GM12874 (cell line): ENCODE data around the gene RPAP3.

Source experiments
- TF ChIP-seq, protein P1 (sequence below): IDR thresholded peaks from 2 replicates; pipeline ENCODE4 v1.5.1; 2011; ENCODE audit warnings: low read depth, mild to moderate bottlenecking, control low read depth, low read length, moderate library complexity; ENCODE audit not compliant: insufficient read depth

RPAP3 gene

DNA sequence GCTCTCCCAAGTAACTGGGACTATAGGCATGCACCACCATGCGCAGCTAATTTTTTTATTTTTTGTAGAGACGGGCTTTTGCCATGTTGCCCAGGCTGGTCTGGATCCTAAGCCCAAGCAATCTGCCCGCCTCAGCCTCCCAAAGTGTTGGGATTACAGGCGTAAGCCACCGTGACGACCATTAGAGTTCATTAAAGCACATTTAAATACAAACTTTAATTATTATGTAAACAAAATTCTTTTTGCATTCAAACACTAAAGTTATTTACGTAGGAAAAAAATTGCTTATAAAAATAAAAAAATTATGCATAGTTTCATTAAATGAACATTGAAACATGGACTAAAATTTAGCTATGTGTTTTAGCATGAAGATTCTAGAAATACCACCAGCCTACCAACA lies 7.2 kb downstream of the RPAP3 start:
- TF ChIP-seq, protein P1, sequence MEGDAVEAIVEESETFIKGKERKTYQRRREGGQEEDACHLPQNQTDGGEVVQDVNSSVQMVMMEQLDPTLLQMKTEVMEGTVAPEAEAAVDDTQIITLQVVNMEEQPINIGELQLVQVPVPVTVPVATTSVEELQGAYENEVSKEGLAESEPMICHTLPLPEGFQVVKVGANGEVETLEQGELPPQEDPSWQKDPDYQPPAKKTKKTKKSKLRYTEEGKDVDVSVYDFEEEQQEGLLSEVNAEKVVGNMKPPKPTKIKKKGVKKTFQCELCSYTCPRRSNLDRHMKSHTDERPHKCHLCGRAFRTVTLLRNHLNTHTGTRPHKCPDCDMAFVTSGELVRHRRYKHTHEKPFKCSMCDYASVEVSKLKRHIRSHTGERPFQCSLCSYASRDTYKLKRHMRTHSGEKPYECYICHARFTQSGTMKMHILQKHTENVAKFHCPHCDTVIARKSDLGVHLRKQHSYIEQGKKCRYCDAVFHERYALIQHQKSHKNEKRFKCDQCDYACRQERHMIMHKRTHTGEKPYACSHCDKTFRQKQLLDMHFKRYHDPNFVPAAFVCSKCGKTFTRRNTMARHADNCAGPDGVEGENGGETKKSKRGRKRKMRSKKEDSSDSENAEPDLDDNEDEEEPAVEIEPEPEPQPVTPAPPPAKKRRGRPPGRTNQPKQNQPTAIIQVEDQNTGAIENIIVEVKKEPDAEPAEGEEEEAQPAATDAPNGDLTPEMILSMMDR: no peak

DNA sequence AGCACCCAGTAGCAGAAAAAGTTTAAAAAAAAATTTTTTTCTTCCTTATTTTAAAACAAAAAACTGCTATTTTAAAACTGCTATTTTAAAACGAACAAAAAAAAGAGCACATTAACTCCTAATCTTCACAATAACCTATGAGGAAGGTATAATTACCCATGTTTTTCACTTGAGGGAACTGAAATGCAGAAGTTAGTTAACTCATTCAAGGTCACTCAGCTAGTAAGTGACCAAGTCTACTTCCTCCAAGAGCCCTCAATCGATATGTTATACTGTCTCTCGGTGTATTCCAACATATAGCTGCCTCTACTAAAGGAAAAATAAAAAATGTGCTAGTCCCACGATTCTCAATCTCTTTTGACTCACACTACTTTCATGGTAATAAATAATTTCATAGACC lies 7.8 kb downstream of the RPAP3 start:
- TF ChIP-seq, protein P1: no peak

DNA sequence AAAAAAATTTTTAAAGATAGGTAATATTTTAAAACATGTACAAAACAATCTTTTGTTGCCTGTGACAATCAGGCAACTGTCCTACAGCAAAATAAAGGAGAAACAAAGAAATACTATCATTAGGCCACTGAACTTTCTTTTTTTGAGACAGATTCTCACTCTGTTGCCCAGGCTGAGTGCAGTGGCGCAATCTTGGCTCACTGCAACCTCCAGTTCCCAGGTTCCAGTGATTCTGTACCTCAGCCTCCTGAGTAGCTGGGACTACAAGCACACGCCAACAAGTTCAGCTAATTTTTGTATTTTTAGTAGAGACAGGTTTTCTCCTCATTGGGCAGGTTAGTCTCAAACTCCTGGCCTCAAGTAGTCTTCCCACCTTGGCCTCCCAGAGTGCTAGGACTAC lies 16.6 kb downstream of the RPAP3 start:
- TF ChIP-seq, protein P1: no peak

- TF ChIP-seq, protein P1: no peak
Observed at GRCh38 chr12:47687636-47688035, 18.2 kb downstream of the RPAP3 start.

GRCh38 chr12:47686645-47687240 lies 19.1 kb downstream of the RPAP3 start:
- TF ChIP-seq, protein P1: peak; percentile 54

DNA sequence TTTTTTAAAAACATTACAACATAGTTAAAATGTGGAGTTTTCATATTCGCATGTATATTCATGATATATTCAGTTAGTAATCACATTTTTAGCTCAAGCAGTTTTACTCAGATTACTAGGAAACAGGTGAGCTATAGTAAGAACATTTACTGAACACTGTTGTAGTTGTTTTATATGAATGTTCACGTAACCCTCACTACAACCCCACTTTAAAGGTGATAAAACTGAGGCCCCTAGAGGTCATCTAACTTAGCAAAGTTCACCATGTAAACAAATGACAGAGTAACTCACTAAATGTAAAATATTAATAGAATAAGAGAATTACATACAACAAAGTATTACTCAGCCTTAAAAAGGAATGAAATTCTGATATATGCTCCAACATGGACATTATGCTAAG lies 26.0 kb downstream of the RPAP3 start:
- TF ChIP-seq, protein P1: no peak

- TF ChIP-seq, protein P1: no peak
Observed at GRCh38 chr12:47672068-47672467, 33.8 kb downstream of the RPAP3 start.
